SK-N-SH (cell line): ENCODE results near the gene TRABD2A. TPM values are rescaled to one million over a fixed set of nuclear protein-coding genes. Genes with fewer than 3 reads are reported as not detected.

Experiments
- CTCF ChIA-PET: fragments of 300-600, 350-600 bp; formaldehyde crosslinking; extraction: SDS; loops from one replicate; lab custom pipeline; 2021; lab: Yijun Ruan, JAX
- POLR2A ChIA-PET: fragments of 350-600 bp; sonication (Branson Sonifier 250); formaldehyde crosslinking; extraction: SDS; loops from one replicate; lab custom pipeline; 2020; ENCODE audit warnings: antibody characterized with exemption, inconsistent platforms; lab: Yijun Ruan, JAX
- DNase-seq: peaks from one replicate; pipeline ENCODE4 v3.0.0; 2012
- H2AFZ ChIP-seq: fragments of 200-600 bp; sonication (generic); 2 replicates; pipeline ENCODE4 v1.8.1; 2016; ENCODE audit warnings: antibody characterized with exemption, mild to moderate bottlenecking, low read depth
- H3F3A ChIP-seq: fragments of 200-600 bp; sonication (generic); replicated peaks from 2 replicates; pipeline ENCODE3; 2016; ENCODE audit warnings: antibody characterized with exemption, mild to moderate bottlenecking; ENCODE audit not compliant: insufficient read depth
- H3K27ac ChIP-seq, 2 experiments: fragments of 200-500 bp in 1 of 2; fragments of 200-600 bp in 1 of 2; sonication (Bioruptor generic) in 1 of 2; sonication (generic), shearing (Covaris generic) in 1 of 2; 2 replicates each; pipeline versions ENCODE4 v1.5.1 to v1.6.1; 2014 to 2016; ENCODE audit warnings: low read depth in 2 of 2, inconsistent platforms in 1 of 2, low read length in 1 of 2, mild to moderate bottlenecking in 1 of 2, mixed read lengths in 1 of 2
- H3K27me3 ChIP-seq: fragments of 200-600 bp; sonication (generic), shearing (Covaris generic); 2 replicates; pipeline ENCODE4 v1.6.1; 2016; ENCODE audit warnings: mixed run types; ENCODE audit not compliant: insufficient read depth
- H3K36me3 ChIP-seq, 2 experiments: fragments of 200-500 bp in 1 of 2; fragments of 200-600 bp in 1 of 2; sonication (Bioruptor generic) in 1 of 2; sonication (generic) in 1 of 2; replicated peaks in 1 of 2; 2 replicates each; pipeline versions ENCODE3 to v1.5.1; 2014 to 2016; ENCODE audit warnings: low read length in 1 of 2, mild to moderate bottlenecking in 1 of 2; ENCODE audit not compliant: insufficient read depth in 2 of 2, control insufficient read depth in 1 of 2
- H3K4me1 ChIP-seq, 2 experiments: fragments of 200-500 bp in 1 of 2; fragments of 200-600 bp in 1 of 2; sonication (Bioruptor generic) in 1 of 2; sonication (generic), shearing (Covaris generic) in 1 of 2; 2 replicates each; pipeline versions ENCODE4 v1.5.1 to v1.6.1; 2014 to 2016; ENCODE audit warnings: low read depth in 1 of 2, low read length in 1 of 2, mixed run types in 1 of 2; ENCODE audit not compliant: insufficient read depth in 2 of 2, control insufficient read depth in 1 of 2
- H3K4me2 ChIP-seq: fragments of 200-600 bp; sonication (generic), shearing (Covaris generic); 2 replicates; pipeline ENCODE4 v1.6.1; 2017; ENCODE audit warnings: mixed run types
- H3K4me3 ChIP-seq, 2 experiments: fragments of 200-500 bp in 1 of 2; fragments of 200-600 bp in 1 of 2; sonication (Bioruptor generic) in 1 of 2; sonication (generic), shearing (Covaris generic) in 1 of 2; 2 replicates each; pipeline versions ENCODE4 v1.5.1 to v1.8.1; 2014 to 2016; ENCODE audit warnings: low read depth in 2 of 2, inconsistent platforms in 1 of 2, low read length in 1 of 2, mild to moderate bottlenecking in 1 of 2, mixed read lengths in 1 of 2, moderate library complexity in 1 of 2
- H3K79me2 ChIP-seq: fragments of 200-600 bp; sonication (generic); 2 replicates; pipeline ENCODE4 v1.8.1; 2017; ENCODE audit warnings: mild to moderate bottlenecking; ENCODE audit not compliant: insufficient read depth
- H3K9ac ChIP-seq: fragments of 200-600 bp; sonication (generic); 2 replicates; pipeline ENCODE4 v1.6.1; 2017; ENCODE audit warnings: mixed run types
- H3K9me2 ChIP-seq: fragments of 200-600 bp; sonication (generic); 2 replicates; pipeline ENCODE4 v1.6.1; 2017; ENCODE audit warnings: mixed run types
- H3K9me3 ChIP-seq: fragments of 200-600 bp; sonication (generic); 2 replicates; pipeline ENCODE4 v1.6.1; 2017; ENCODE audit warnings: mixed run types, mild to moderate bottlenecking, moderate library complexity
- H4K20me1 ChIP-seq: fragments of 200-600 bp; sonication (generic); 2 replicates; pipeline ENCODE4 v1.6.1; 2017; ENCODE audit warnings: mild to moderate bottlenecking, mixed run types; ENCODE audit not compliant: insufficient read depth
- EP300 ChIP-seq, 2 experiments: IDR thresholded peaks; 2 replicates each; pipeline versions ENCODE4 v1.4.0 to v1.6.1; 2012; ENCODE audit warnings: borderline replicate concordance in 1 of 2, low read depth in 1 of 2, low read length in 1 of 2
- EZH2phosphoT487 ChIP-seq: fragments of 200-600 bp; sonication (generic); IDR thresholded peaks from 2 replicates; pipeline ENCODE4 v1.6.1; 2017; ENCODE audit warnings: low read depth, mixed run types, mild to moderate bottlenecking, antibody characterized with exemption, moderate library complexity, borderline replicate concordance
- GATA2 ChIP-seq: sonication (generic); formaldehyde crosslinking; IDR thresholded peaks from 2 replicates; pipeline ENCODE4 v1.5.0; 2020; ENCODE audit warnings: mild to moderate bottlenecking, missing genetic modification reagents
- MAX ChIP-seq: IDR thresholded peaks from 2 replicates; pipeline ENCODE4 v1.4.0; 2012; ENCODE audit warnings: low read depth
- MEF2A ChIP-seq: IDR thresholded peaks from 2 replicates; pipeline ENCODE4 v1.4.0; 2012; ENCODE audit warnings: low read depth, borderline replicate concordance
- POLR2AphosphoS5 ChIP-seq: IDR thresholded peaks from 2 replicates; pipeline ENCODE4 v1.6.1; 2012; ENCODE audit warnings: low read depth, low read length
- REST ChIP-seq: IDR thresholded peaks from 2 replicates; pipeline ENCODE4 v1.6.1; 2012; ENCODE audit warnings: mild to moderate bottlenecking, low read depth, low read length, moderate library complexity
- SIN3A ChIP-seq: IDR thresholded peaks from 2 replicates; pipeline ENCODE4 v1.6.1; 2012; ENCODE audit warnings: low read depth, mild to moderate bottlenecking, low read length, moderate library complexity, borderline replicate concordance
- TAF1 ChIP-seq: IDR thresholded peaks from 2 replicates; pipeline ENCODE4 v1.6.1; 2012; ENCODE audit warnings: low read depth, mild to moderate bottlenecking, low read length, moderate library complexity, borderline replicate concordance
- TEAD4 ChIP-seq: IDR thresholded peaks from 2 replicates; pipeline ENCODE4 v1.4.0; 2012; ENCODE audit warnings: mild to moderate bottlenecking, borderline replicate concordance; ENCODE audit not compliant: insufficient read depth
- USF2 ChIP-seq: fragments of 150-350 bp; IDR thresholded peaks from 2 replicates; pipeline ENCODE4 v1.6.1; 2017; ENCODE audit warnings: antibody characterized with exemption, low read length, low read depth, borderline replicate concordance
- YY1 ChIP-seq: IDR thresholded peaks from 2 replicates; pipeline ENCODE4 v1.4.0; 2012; ENCODE audit warnings: low read depth, mild to moderate bottlenecking
- ZBTB33 ChIP-seq: IDR thresholded peaks from 2 replicates; pipeline ENCODE4 v1.4.0; 2012; ENCODE audit warnings: low read depth, borderline replicate concordance
- WGBS: methylation state at CpG from one replicate; pipeline ENCODE4 v1.1.6; 2017; ENCODE audit warnings: low lambda C conversion rate; 5-methylcytosine and 5-hydroxymethylcytosine counted together
- polyA plus RNA-seq, 3 experiments: library from polyadenylated mRNA; depleted of rRNA; stranded (reverse); fragments of >200 nt; gene quantifications; 2 replicates each; pipeline ENCODE4 v1.2.3, GENCODE V29; 2012

The TRABD2A gene
- polyA plus RNA-seq, 1 of the 3 experiments (the other 2 are of a cell fraction): 3.0 TPM

- no peaks in the 10 kb centered on the region for H3K27me3 ChIP-seq
- peaks cover 25% of the 10 kb centered on the region for H4K20me1 ChIP-seq
- POLR2A ChIA-PET: interaction anchor here (1.0 to 2.6 kb wide), 3 partner anchors 21 to 65 kb away, joined by 4 to 9 read pairs (median 8); no protein-coding TSS in a partner anchor
- peak overlapping the region; percentile 88 for H3K4me2 ChIP-seq
- H2AFZ ChIP-seq: peak overlapping the region; percentile 90; the same call in 1 of the 2 replicates
- no peaks in the 10 kb centered on the region for H3K9me3 ChIP-seq
- H3K9me2 ChIP-seq: no peaks in the 10 kb centered on the region
- peak overlapping the region; percentile 77 to 88 for H3K4me3 ChIP-seq
- H3K9ac ChIP-seq: peak overlapping the region; percentile 98
- peak; percentile 56 for DNase-seq
- TF ChIP-seq YY1 (no peak), POLR2AphosphoS5 (peak; percentile 55), REST (0 out of 2 replicates have a peak, but pooled peaks have one; percentile 37)
- peaks cover 0 to 4% of the 10 kb centered on the region in 2 experiments; a peak in 1 of 4 replicates for H3K4me1 ChIP-seq
- H3K36me3 ChIP-seq: peaks cover 0 to 20% of the 10 kb centered on the region in 2 experiments
- H3K79me2 ChIP-seq: peaks cover 27% of the 10 kb centered on the region
- H3F3A ChIP-seq: peaks cover 28% of the 10 kb centered on the region
- 3% methylated on average over 21 of the region's 21 CpGs for WGBS
- CTCF ChIA-PET: interaction anchor here (0.6 to 2.4 kb wide), 4 partner anchors 21 to 396 kb away, joined by 3 to 18 read pairs (median 4); no protein-coding TSS in a partner anchor
- H3K27ac ChIP-seq: peak overlapping the region; percentile 76 to 81; a peak in 3 of 4 replicates
Measured at GRCh38 chr2:84904717-84905174, 23.9 kb upstream of the TRABD2A start.

GRCh38 chr2:84904151-84904550, 23.3 kb upstream of the TRABD2A start:
- no peak overlapping the region for H2AFZ ChIP-seq
- no peaks in the 10 kb centered on the region for H3K9me2 ChIP-seq
- peak overlapping the region; percentile 88 for H3K4me2 ChIP-seq
- peak overlapping the region in 1 of 2 experiments; percentile 36; a peak in 1 of 4 replicates for H3K27ac ChIP-seq
- H3K36me3 ChIP-seq: peaks cover 0 to 20% of the 10 kb centered on the region in 2 experiments
- peak overlapping the region; percentile 98; the same call in 1 of the 2 replicates for H3K9ac ChIP-seq
- CTCF ChIA-PET: interaction anchor here (0.6 to 2.4 kb wide), 3 partner anchors 22 to 272 kb away, joined by 3 to 18 read pairs (median 3); no protein-coding TSS in a partner anchor
- H3K79me2 ChIP-seq: peaks cover 27% of the 10 kb centered on the region
- peaks cover 3 to 4% of the 10 kb centered on the region in 2 experiments; a peak in 3 of 4 replicates for H3K4me1 ChIP-seq
- no peaks in the 10 kb centered on the region for H3K9me3 ChIP-seq
- POLR2A ChIA-PET: no interaction called here
- WGBS: 92% methylated on average over 9 of the region's 9 CpGs
- no peak overlapping the region for H3K4me3 ChIP-seq
- TF ChIP-seq MAX (no peak), USF2 (no peak), TAF1 (no peak), TEAD4 (no peak), ZBTB33 (no peak), MEF2A (no peak), POLR2AphosphoS5 (no peak), SIN3A (no peak), EZH2phosphoT487 (no peak), GATA2 (no peak), EP300 (IDR thresholded peaks at IDR 0.05; ENCODE audit: borderline replicate concordance in 1 of 2, low read depth in 1 of 2, low read length in 1 of 2) (no peak)
- no peak for DNase-seq
- H4K20me1 ChIP-seq: peaks cover 25% of the 10 kb centered on the region
- no peaks in the 10 kb centered on the region for H3K27me3 ChIP-seq
- peaks cover 29% of the 10 kb centered on the region for H3F3A ChIP-seq
